ENCODE measurements around the gene TNKS1BP1.
"Not testable (repeated sequence)": the region's sequence is repeated elsewhere in the genome, so short reads cannot be mapped to it uniquely, and the experiment has no call there.

The TNKS1BP1 gene

DNA sequence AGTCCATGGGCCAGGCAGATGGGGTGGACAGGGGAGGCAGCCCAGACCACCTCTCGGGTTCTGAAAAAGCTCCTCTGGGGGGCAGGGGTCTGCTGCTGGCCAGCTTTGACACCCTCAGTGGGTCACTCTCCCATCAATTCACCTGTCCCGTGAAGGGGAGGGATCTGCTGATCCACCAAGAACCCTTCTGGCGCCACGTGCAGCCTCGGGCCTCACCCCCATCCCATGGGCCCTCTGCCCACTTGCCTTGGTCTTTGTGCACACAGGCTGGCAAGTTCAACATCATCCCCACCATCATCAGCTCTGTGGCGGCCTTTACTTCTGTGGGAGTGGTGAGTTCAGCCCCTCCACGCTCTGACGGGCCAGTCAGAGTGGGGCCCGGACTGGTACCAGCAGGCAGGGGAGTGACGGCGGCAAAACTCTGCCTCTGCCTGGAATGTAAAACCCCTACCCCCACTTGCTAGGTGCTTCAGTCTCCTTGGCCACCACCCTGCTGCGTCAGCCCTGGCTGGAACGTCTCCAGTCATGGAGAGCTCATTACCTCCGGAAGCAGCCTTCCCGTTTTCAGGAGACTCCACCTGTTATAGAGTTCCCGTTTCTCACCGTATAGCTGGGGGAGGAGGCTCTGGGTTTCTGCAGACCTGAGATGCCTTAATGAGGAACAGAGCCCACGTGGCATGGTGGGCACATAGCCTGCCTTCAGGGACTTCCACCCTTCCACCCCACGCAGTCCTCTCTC is 43.5 kb upstream of the TNKS1BP1 start:
- H3K4me3 ChIP-seq (ENCODE audit: control insufficient read depth, low read depth, low read length) = no peak overlapping the region
- no peak for TF ChIP-seq CTCF (conservative IDR thresholded peaks at IDR 0.05; ENCODE audit: control insufficient read depth, insufficient read depth, low read depth, low read length)
- DNase-seq (ENCODE audit: low read depth) = no peak

DNA sequence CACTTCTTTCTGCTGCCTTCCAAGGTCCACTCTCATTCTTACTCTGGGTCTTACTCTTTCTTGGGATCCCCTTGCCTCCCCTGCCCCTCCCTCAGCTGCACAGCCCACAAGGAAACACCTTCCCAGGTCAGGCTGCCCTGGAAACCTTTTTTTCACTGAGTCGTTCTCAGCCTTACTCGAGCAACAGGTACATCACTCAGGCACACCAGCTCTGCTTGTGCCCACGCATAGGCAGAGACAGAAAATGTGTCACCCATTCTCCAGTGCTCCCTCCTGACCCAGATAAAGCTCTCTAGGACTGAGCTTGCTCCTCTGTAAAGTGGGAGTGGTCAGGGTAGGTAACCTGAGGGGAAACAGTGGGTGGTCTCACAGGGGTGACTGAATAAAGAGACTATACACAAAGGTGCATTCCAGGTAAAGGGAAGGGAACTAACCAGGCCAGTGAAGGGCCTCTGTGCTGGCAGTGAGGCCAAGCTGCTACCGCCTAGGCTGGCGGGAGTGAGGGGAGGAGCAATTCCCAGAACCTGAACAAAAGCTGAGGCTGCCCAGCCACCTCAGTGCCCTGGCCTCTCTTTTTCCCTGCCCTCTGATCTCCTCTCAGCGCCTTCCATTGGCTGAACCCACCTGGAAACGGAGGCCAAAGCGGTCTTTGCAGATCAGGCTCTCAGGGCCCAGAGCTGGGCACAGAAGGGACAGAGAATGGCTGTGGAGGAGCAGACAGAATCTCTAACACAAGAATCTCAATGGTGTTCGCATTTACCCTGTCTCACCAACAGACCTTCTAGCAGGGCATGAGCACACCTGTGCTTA is 40.3 kb upstream of the TNKS1BP1 start:
- no peak for TF ChIP-seq CTCF (conservative IDR thresholded peaks at IDR 0.05; ENCODE audit: control insufficient read depth, insufficient read depth, low read depth, low read length)
- H3K4me3 ChIP-seq (ENCODE audit: control insufficient read depth, low read depth, low read length) = no peak overlapping the region
- DNase-seq (ENCODE audit: low read depth) = no peak

- no peak for TF ChIP-seq CTCF (conservative IDR thresholded peaks at IDR 0.05; ENCODE audit: control insufficient read depth, insufficient read depth, low read depth, low read length)
- no peak for DNase-seq (ENCODE audit: low read depth)
- no peak overlapping the region for H3K4me3 ChIP-seq (ENCODE audit: control insufficient read depth, low read depth, low read length)
Measured at GRCh38 chr11:57363131-57364080, 38.7 kb upstream of the TNKS1BP1 start.

DNA sequence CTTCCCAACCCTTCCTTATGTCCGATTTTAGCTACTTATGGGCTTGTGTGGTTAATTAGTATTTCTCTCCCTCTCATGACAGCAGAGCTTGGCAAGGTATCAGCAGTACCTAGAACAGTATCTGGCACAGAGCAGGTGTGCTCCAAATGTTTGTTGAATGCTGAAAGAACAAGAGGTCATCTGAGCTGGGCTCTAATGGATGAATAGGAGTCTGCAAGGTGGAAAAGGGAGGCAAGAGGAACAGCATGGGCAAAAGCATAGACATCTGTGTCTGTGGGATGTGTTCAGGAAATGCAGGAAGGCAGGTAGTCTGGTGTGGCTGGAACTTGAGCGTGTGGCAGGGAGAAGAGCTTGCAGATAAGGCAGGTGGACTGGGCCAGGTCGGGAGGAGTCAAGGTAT is 37.2 kb upstream of the TNKS1BP1 start:
- DNase-seq (ENCODE audit: low read depth) = no peak
- TF ChIP-seq CTCF (conservative IDR thresholded peaks at IDR 0.05; ENCODE audit: control insufficient read depth, insufficient read depth, low read depth, low read length) = no peak
- no peak overlapping the region for H3K4me3 ChIP-seq (ENCODE audit: control insufficient read depth, low read depth, low read length)

- DNase-seq (ENCODE audit: low read depth); H3K4me3 ChIP-seq (ENCODE audit: control insufficient read depth, low read depth, low read length): not testable (repeated sequence)
Measured at GRCh38 chr11:57361420-57361819, 36.7 kb upstream of the TNKS1BP1 start.

- no peak overlapping the region for H3K4me3 ChIP-seq (ENCODE audit: control insufficient read depth, low read depth, low read length)
- TF ChIP-seq CTCF (conservative IDR thresholded peaks at IDR 0.05; ENCODE audit: control insufficient read depth, insufficient read depth, low read depth, low read length) = no peak
- no peak for DNase-seq (ENCODE audit: low read depth)
Measured at GRCh38 chr11:57360991-57361390, 36.2 kb upstream of the TNKS1BP1 start.

Measured in fibroblast of mammary gland (primary cell).